OCI-LY3 (cell line): ENCODE measurements around the gene SPG7.

Experiments used
- EZH2phosphoT487 ChIP-seq: fragments of 200-600 bp; shearing (Covaris generic); IDR thresholded peaks from 2 replicates; pipeline ENCODE4 v1.6.1; 2018; ENCODE audit warnings: antibody characterized with exemption, mixed run types, low read depth
- TF ChIP-seq, protein P1 (sequence below): fragments of 200-600, 300-600 bp; sonication (generic); IDR thresholded peaks from 2 replicates; pipeline ENCODE4 v1.5.1; 2014; ENCODE audit warnings: antibody characterized with exemption, low read length, low read depth

DNA sequence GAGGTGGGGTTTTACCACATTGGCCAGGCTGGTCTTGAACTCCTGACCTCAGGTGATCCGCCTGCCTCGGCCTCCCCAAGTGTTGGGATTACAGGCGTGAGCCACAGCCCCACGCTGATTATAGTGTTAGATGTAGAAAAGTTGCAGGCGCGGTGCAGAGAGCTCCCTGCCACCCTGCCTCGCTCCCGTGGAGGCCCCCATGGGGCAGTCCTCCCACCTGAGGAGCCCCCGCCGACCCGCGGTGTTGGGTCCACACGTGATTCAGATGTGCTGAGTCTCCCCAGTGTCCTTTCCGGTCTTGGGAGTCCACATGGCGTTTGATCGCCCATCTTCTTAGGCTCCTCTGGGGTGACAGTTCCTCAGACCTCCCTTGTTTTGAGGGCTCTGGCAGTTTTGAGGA, 47.1 kb downstream of the SPG7 start:
- TF ChIP-seq, protein P1, sequence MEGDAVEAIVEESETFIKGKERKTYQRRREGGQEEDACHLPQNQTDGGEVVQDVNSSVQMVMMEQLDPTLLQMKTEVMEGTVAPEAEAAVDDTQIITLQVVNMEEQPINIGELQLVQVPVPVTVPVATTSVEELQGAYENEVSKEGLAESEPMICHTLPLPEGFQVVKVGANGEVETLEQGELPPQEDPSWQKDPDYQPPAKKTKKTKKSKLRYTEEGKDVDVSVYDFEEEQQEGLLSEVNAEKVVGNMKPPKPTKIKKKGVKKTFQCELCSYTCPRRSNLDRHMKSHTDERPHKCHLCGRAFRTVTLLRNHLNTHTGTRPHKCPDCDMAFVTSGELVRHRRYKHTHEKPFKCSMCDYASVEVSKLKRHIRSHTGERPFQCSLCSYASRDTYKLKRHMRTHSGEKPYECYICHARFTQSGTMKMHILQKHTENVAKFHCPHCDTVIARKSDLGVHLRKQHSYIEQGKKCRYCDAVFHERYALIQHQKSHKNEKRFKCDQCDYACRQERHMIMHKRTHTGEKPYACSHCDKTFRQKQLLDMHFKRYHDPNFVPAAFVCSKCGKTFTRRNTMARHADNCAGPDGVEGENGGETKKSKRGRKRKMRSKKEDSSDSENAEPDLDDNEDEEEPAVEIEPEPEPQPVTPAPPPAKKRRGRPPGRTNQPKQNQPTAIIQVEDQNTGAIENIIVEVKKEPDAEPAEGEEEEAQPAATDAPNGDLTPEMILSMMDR = no peak
- TF ChIP-seq EZH2phosphoT487 = no peak
